Neuronal stem cell (in vitro differentiated cells): ENCODE data around the gene DNAJC18. TPM values are rescaled to one million over a fixed set of nuclear protein-coding genes. Genes with fewer than 3 reads are reported as not detected.
"Not testable (repeated sequence)": the region's sequence is repeated elsewhere in the genome, so short reads cannot be mapped to it uniquely, and the experiment has no call there.

Source experiments
- DNase-seq: peaks from one replicate; pipeline ENCODE4 v3.0.0-alpha.2; 2013; ENCODE audit warnings: low spot score
- H2AFZ ChIP-seq: one replicate; pipeline ENCODE4 v1.6.1; 2013; ENCODE audit warnings: mild to moderate bottlenecking, low read length, inconsistent platforms
- H2AK5ac ChIP-seq: 2 replicates; pipeline ENCODE4 v1.6.1; 2013; ENCODE audit warnings: low read depth, mild to moderate bottlenecking, inconsistent platforms, low read length, moderate library complexity, mixed read lengths
- H2BK120ac ChIP-seq: 2 replicates; pipeline ENCODE4 v1.6.1; 2013; ENCODE audit warnings: low read depth, mild to moderate bottlenecking, inconsistent platforms, low read length, moderate library complexity, mixed read lengths
- H2BK12ac ChIP-seq: one replicate; pipeline ENCODE4 v1.6.1; 2013; ENCODE audit warnings: low read length, inconsistent platforms
- H2BK15ac ChIP-seq: 2 replicates; pipeline ENCODE4 v1.6.1; 2013; ENCODE audit warnings: mild to moderate bottlenecking, low read length, inconsistent platforms, mixed read lengths
- H2BK5ac ChIP-seq: one replicate; pipeline ENCODE4 v1.6.1; 2013; ENCODE audit warnings: inconsistent platforms, mild to moderate bottlenecking, low read length, moderate library complexity
- H3K14ac ChIP-seq: one replicate; pipeline ENCODE4 v1.6.1; 2013; ENCODE audit warnings: low read length, inconsistent platforms
- H3K18ac ChIP-seq: 2 replicates; pipeline ENCODE4 v1.6.1; 2013; ENCODE audit warnings: low read length, inconsistent platforms
- H3K23ac ChIP-seq: 2 replicates; pipeline ENCODE4 v1.6.1; 2013; ENCODE audit warnings: low read depth, mild to moderate bottlenecking, mixed read lengths, low read length, inconsistent platforms; ENCODE audit not compliant: poor library complexity
- H3K27ac ChIP-seq: replicated peaks from 3 replicates; pipeline ENCODE4 v1.5.1; 2013; ENCODE audit warnings: low read length, inconsistent platforms
- H3K27me3 ChIP-seq, 3 experiments: 2 replicates each; pipeline ENCODE4 v1.6.1; 2013; ENCODE audit warnings: low read length in 3 of 3, mild to moderate bottlenecking in 2 of 3, inconsistent platforms in 1 of 3, low read depth in 1 of 3, mixed read lengths in 1 of 3, moderate library complexity in 1 of 3; ENCODE audit not compliant: control insufficient read depth in 3 of 3, insufficient read depth in 3 of 3
- H3K36me3 ChIP-seq, 2 donors: replicated peaks in 1 of 2; 2 replicates each; pipeline ENCODE4 v1.6.1; 2013; ENCODE audit warnings: low read length in 2 of 2; ENCODE audit not compliant: control insufficient read depth in 2 of 2, insufficient read depth in 2 of 2
- H3K4ac ChIP-seq: 2 replicates; pipeline ENCODE4 v1.6.1; 2013; ENCODE audit warnings: inconsistent platforms, mild to moderate bottlenecking, low read length, moderate library complexity
- H3K4me1 ChIP-seq, 2 donors: 1 replicate in 1 of 2; 2 replicates in 1 of 2; pipeline ENCODE4 v1.6.1; 2013; ENCODE audit warnings: low read length in 2 of 2, low read depth in 1 of 2; ENCODE audit not compliant: control insufficient read depth in 2 of 2, insufficient read depth in 1 of 2
- H3K4me2 ChIP-seq: one replicate; pipeline ENCODE4 v1.6.1; 2013; ENCODE audit warnings: mild to moderate bottlenecking, low read length, inconsistent platforms; ENCODE audit not compliant: insufficient read depth, poor library complexity, severe bottlenecking
- H3K4me3 ChIP-seq, 2 donors: 2 replicates each; pipeline ENCODE4 v1.5.1; 2013; ENCODE audit warnings: low read length in 2 of 2, mild to moderate bottlenecking in 2 of 2, inconsistent platforms in 1 of 2, moderate library complexity in 1 of 2
- H3K79me1 ChIP-seq: one replicate; pipeline ENCODE4 v1.6.1; 2013; ENCODE audit warnings: low read depth, mild to moderate bottlenecking, inconsistent platforms, low read length, moderate library complexity
- H3K9ac ChIP-seq: one replicate; pipeline ENCODE4 v1.6.1; 2013; ENCODE audit warnings: mild to moderate bottlenecking, low read depth, low read length, inconsistent platforms; ENCODE audit not compliant: poor library complexity
- H3K9me3 ChIP-seq, 2 donors: replicated peaks in 1 of 2; 2 replicates each; pipeline versions ENCODE3 to v1.6.1; 2013; ENCODE audit warnings: low read length in 2 of 2, mild to moderate bottlenecking in 2 of 2, inconsistent platforms in 1 of 2, low read depth in 1 of 2, mixed read lengths in 1 of 2, moderate library complexity in 1 of 2; ENCODE audit not compliant: control insufficient read depth in 2 of 2, insufficient read depth in 1 of 2
- H4K8ac ChIP-seq: one replicate; pipeline ENCODE4 v1.6.1; 2013; ENCODE audit warnings: low read depth, mild to moderate bottlenecking, inconsistent platforms, low read length, moderate library complexity
- H4K91ac ChIP-seq: one replicate; pipeline ENCODE4 v1.6.1; 2013; ENCODE audit warnings: low read length, low read depth, mild to moderate bottlenecking, inconsistent platforms; ENCODE audit not compliant: poor library complexity
- WGBS, 2 donors: extraction: QIAGEN DNeasy Blood & Tissue Kit; methylation state at CpG; one replicate each; pipeline ENCODE4 v1.1.7; 2013; ENCODE audit warnings: missing lambda C conversion rate in 2 of 2, mixed read lengths in 1 of 2; ENCODE audit not compliant: insufficient read length in 2 of 2, insufficient replicate concordance in 1 of 2; ENCODE audit errors: extremely low coverage in 2 of 2; 5-methylcytosine and 5-hydroxymethylcytosine counted together
- polyA plus RNA-seq, 2 experiments: library from polyadenylated mRNA; stranded (reverse); fragments of 200-250 nt; gene quantifications; one replicate each; pipeline ENCODE4 v1.2.3, GENCODE V29; 2013

The DNAJC18 gene
- polyA plus RNA-seq (2013, experiment 1 of 2): 15.9 TPM
- 15.9 TPM for polyA plus RNA-seq (2013, experiment 2 of 2)

DNA sequence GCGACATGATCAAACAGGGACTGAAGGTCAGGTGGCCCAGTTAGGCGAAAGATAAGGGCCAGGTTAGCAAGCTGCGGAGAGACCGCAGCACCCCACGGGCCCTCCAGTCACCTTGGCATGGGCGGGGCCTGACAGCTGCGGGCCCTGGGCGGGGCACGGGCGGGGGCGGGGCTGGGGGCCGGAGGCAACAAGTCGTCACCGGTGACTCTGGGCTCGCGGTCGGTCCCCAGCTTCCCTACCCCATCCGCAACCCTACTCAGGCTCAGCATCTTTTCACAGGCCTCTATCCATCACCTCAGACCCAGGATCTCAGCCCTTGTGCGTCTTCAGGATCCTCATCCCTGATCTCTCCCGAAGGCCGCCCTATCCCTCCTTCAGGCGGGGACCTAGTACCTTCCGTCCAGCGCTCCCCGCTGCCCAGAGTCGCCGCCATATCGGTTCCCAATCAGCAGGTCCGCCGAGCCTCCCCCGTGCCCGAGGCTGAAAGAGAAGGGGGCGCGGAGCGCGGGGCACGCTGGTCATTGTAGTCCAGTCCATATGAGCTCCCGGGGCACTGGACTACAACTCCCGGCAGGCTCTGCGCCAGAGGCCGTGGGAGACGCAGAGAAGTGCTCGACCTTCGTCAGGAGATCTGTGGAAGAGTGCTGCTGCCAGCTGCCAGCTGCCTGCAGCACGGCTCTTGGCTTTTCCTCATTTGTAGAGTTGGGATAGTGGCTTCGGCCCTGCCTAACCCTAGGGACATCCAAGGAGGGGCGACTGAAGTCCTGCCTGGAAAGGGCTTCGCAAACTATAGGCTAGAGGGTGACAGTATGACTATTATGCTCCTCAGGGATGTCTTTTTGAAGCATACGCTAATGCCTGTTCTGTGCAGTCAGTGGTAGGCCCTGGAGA lies at the start of gene DNAJC18:
Gene DNAJC18 (minus strand): TSS at position 513 of the 891 bp plus-strand sequence. CDS start 80 bp downstream, at position 433.
- peak within 1 kb of the TSS; percentile 31 for H3K23ac ChIP-seq
- H4K91ac ChIP-seq: no peak within 1 kb of the TSS
- H3K79me1 ChIP-seq: peaks cover 3% of the 10 kb centered on the region
- no peak within 1 kb of the TSS for H2AK5ac ChIP-seq
- H3K9ac ChIP-seq: peak within 1 kb of the TSS; percentile 81
- DNase-seq: peak; percentile 93
- no peak within 1 kb of the TSS for H3K14ac ChIP-seq
- H3K27me3 ChIP-seq: peaks cover 0 to 7% (median 0%) of the 10 kb centered on the region in 3 experiments
- H3K18ac ChIP-seq: peak within 1 kb of the TSS; percentile 95
- peak within 1 kb of the TSS; percentile 91 for H2AFZ ChIP-seq
- peak within 1 kb of the TSS; percentile 89 for H3K27ac ChIP-seq
- H3K4me2 ChIP-seq: peak within 1 kb of the TSS; percentile 79
- no peak within 1 kb of the TSS for H3K4ac ChIP-seq
- H2BK15ac ChIP-seq: no peak within 1 kb of the TSS
- no peak within 1 kb of the TSS for H4K8ac ChIP-seq
- no peak within 1 kb of the TSS for H2BK12ac ChIP-seq
- H2BK120ac ChIP-seq: no peak within 1 kb of the TSS
- H2BK5ac ChIP-seq: no peak within 1 kb of the TSS
- H3K36me3 ChIP-seq: peaks cover 6 to 29% of the 10 kb centered on the region in 2 donors
- peak within 1 kb of the TSS; percentile 74 to 83 for H3K4me3 ChIP-seq
- H3K9me3 ChIP-seq: no peaks in the 10 kb centered on the region
- no CpG with 5 or more reads among the region's 49 CpGs for WGBS, 2 donors
- H3K4me1 ChIP-seq: peaks cover 4 to 11% of the 10 kb centered on the region in 2 donors

DNA sequence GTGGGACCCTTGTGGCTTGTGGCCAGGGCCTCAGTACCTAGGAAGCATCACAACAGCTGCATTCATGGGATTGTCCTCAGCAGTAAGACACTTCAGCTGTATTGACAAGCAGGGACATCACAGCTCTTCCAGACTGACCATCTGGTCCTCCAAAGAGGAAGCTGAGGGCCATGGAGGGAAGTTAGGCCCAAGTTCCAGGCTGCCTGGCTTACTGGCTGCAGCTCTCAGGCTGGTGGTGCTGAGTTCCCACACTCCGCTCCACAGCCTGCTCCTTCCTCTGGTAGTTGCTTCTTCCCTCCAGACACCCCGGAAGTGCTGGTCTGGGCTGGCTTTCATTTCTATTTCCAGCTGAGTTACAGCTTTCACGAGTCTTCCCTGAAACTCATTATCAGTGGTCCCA lies 48.9 kb upstream of the DNAJC18 start:
- no peak overlapping the region for H3K9ac ChIP-seq
- H3K18ac ChIP-seq: no peak overlapping the region
- H2BK5ac ChIP-seq: no peak overlapping the region
- H4K91ac ChIP-seq: no peak overlapping the region
- H2BK15ac ChIP-seq: no peak overlapping the region
- H2AFZ ChIP-seq: no peak overlapping the region
- H3K36me3 ChIP-seq: no peaks in the 10 kb centered on the region
- no peak overlapping the region for H3K23ac ChIP-seq
- H2AK5ac ChIP-seq: no peak overlapping the region
- peaks cover 6 to 10% of the 10 kb centered on the region in 2 donors for H3K4me1 ChIP-seq
- peaks cover 0 to 7% (median 0%) of the 10 kb centered on the region in 3 experiments for H3K27me3 ChIP-seq
- no CpG with 5 or more reads among the region's 3 CpGs for WGBS, 2 donors
- no peak for DNase-seq
- no peak overlapping the region for H3K14ac ChIP-seq
- no peak overlapping the region for H4K8ac ChIP-seq
- H3K27ac ChIP-seq: no peak overlapping the region
- H2BK12ac ChIP-seq: no peak overlapping the region
- H3K4ac ChIP-seq: no peak overlapping the region
- H3K4me3 ChIP-seq: no peak overlapping the region
- H3K4me2 ChIP-seq: no peak overlapping the region
- no peaks in the 10 kb centered on the region for H3K79me1 ChIP-seq
- H2BK120ac ChIP-seq: no peak overlapping the region
- H3K9me3 ChIP-seq: no peaks in the 10 kb centered on the region

- no peak overlapping the region for H4K8ac ChIP-seq
- H3K18ac ChIP-seq: no peak overlapping the region
- no peak overlapping the region for H3K27ac ChIP-seq
- peak overlapping the region; percentile 82 for H2AFZ ChIP-seq
- no peak overlapping the region for H3K4me2 ChIP-seq
- H2BK120ac ChIP-seq: no peak overlapping the region
- H2BK15ac ChIP-seq: no peak overlapping the region
- peaks cover 6 to 10% of the 10 kb centered on the region in 2 donors for H3K4me1 ChIP-seq
- H4K91ac ChIP-seq: no peak overlapping the region
- peaks cover 0 to 7% (median 0%) of the 10 kb centered on the region in 3 experiments for H3K27me3 ChIP-seq
- no peak overlapping the region for H2AK5ac ChIP-seq
- no peak overlapping the region for H3K14ac ChIP-seq
- no peaks in the 10 kb centered on the region for H3K9me3 ChIP-seq
- DNase-seq: no peak
- H3K36me3 ChIP-seq: no peaks in the 10 kb centered on the region
- H3K4me3 ChIP-seq: no peak overlapping the region
- no peak overlapping the region for H3K9ac ChIP-seq
- H2BK12ac ChIP-seq: no peak overlapping the region
- no peaks in the 10 kb centered on the region for H3K79me1 ChIP-seq
- H3K4ac ChIP-seq: no peak overlapping the region
- no CpG with 5 or more reads among the region's 7 CpGs for WGBS, 2 donors
- H2BK5ac ChIP-seq: no peak overlapping the region
- no peak overlapping the region for H3K23ac ChIP-seq
Measured at GRCh38 chr5:139486201-139486600, 46.9 kb upstream of the DNAJC18 start.

- WGBS, 2 donors: no CpG with 5 or more reads among the region's 6 CpGs
- H2BK15ac ChIP-seq, H3K4ac ChIP-seq, H3K4me2 ChIP-seq, H3K27me3 ChIP-seq, DNase-seq, H3K36me3 ChIP-seq, H3K9ac ChIP-seq, H3K27ac ChIP-seq, H2BK12ac ChIP-seq, H2BK5ac ChIP-seq, H3K9me3 ChIP-seq, H4K91ac ChIP-seq, H3K23ac ChIP-seq, H3K4me1 ChIP-seq, H3K79me1 ChIP-seq, H3K4me3 ChIP-seq, H2AK5ac ChIP-seq, H3K14ac ChIP-seq, H2BK120ac ChIP-seq, H4K8ac ChIP-seq, H3K18ac ChIP-seq: not testable (repeated sequence)
- peak overlapping the region; percentile 36 for H2AFZ ChIP-seq
Measured at GRCh38 chr5:139482890-139483208, 43.5 kb upstream of the DNAJC18 start.
